Thyroid gland (tissue), 4 donors: ENCODE data around the gene SELENOP. TPM values are rescaled to one million over a fixed set of nuclear protein-coding genes. Genes with fewer than 3 reads are reported as not detected.

ENCODE experiments used
- DNase-seq, 2 donors: peaks; one replicate each; pipeline ENCODE4 v3.0.0-alpha.2; 2019
- H3K27ac ChIP-seq, 3 donors: fragments of 200-600 bp; sonication (generic); 1 replicate in 2 of 3; 2 replicates in 1 of 3; pipeline ENCODE4 v1.5.1; 2016 to 2019; ENCODE audit warnings: mild to moderate bottlenecking in 1 of 3, moderate library complexity in 1 of 3
- H3K27me3 ChIP-seq: fragments of 200-600 bp; sonication (generic); one replicate; pipeline ENCODE4 v1.5.1; 2019
- H3K36me3 ChIP-seq, 2 donors: fragments of 200-600 bp; sonication (generic); one replicate each; pipeline ENCODE4 v1.5.1; 2016 to 2019
- H3K4me1 ChIP-seq, 2 donors: fragments of 200-600 bp; sonication (generic); one replicate each; pipeline ENCODE4 v1.5.1; 2017 to 2019
- H3K4me3 ChIP-seq, 3 donors: fragments of 200-600 bp; sonication (generic); replicated peaks in 1 of 3; 1 replicate in 2 of 3; 2 replicates in 1 of 3; pipeline ENCODE4 v1.5.1; 2016; ENCODE audit warnings: mild to moderate bottlenecking in 1 of 3
- H3K9me3 ChIP-seq: fragments of 200-600 bp; sonication (generic); one replicate; pipeline ENCODE4 v1.5.1; 2017
- POLR2A ChIP-seq, 2 donors: fragments of 450-650 bp; IDR thresholded peaks; one replicate each; pipeline ENCODE4 v1.6.1; 2017; ENCODE audit warnings: antibody characterized with exemption in 2 of 2, mild to moderate bottlenecking in 2 of 2, moderate library complexity in 1 of 2
- WGBS, 2 donors: methylation state at CpG; one replicate each; pipeline ENCODE4 v1.1.5; 2017; 5-methylcytosine and 5-hydroxymethylcytosine counted together
- intact Hi-C: fragments of 100-400 bp; cut with DNase I; formaldehyde crosslinking; loops from one replicate; pipeline ENCODE4 v1.15.1; 2023
- total RNA-seq, 4 donors: library from RNA; depleted of rRNA; stranded (reverse); fragments of >200 nt; gene quantifications; one replicate each; pipeline ENCODE4 v1.2.3, GENCODE V29; 2016
- TF ChIP-seq, protein P1 (sequence below), 6 experiments: fragments of 200-600 bp in 3 of 6; fragments of 450-650 bp in 3 of 6; sonication (generic) in 3 of 6; IDR thresholded peaks; one replicate each; pipeline ENCODE4 v1.5.1; 2016 to 2019; ENCODE audit warnings: antibody characterized with exemption in 6 of 6, mild to moderate bottlenecking in 2 of 6, inconsistent platforms in 1 of 6, moderate library complexity in 1 of 6

SELENOP gene
- total RNA-seq, 4 donors from 2014 or later, result 162 to 637 (median 392) TPM

DNA sequence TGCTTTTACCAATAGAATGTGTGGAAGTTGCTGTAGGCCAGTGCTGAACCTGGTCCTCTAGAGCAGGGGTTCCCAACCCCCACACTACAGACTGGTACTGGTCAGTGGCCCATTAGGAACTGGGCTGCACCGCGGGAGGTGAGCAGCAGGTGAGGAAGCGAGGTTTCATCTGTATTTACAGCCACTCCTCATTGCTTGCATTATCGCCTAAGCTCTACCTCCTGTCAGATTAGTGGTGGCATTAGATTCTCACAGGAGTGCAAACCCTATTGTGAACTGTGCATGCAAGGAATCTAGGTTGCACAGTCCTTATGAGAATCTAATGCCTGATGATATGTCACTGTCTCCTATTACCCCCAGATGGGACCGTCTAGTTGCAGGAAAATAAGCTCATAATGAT lies 61.2 kb downstream of the SELENOP start:
- DNase-seq, result no peak
- no peaks in the 10 kb centered on the region for H3K27me3 ChIP-seq
- H3K36me3 ChIP-seq, result no peaks in the 10 kb centered on the region
- WGBS, 2 donors, result 92 to 94% methylated on average over 4 to 5 of the region's 5 CpGs
- TF ChIP-seq POLR2A (IDR thresholded peaks at IDR 0.05), result no peak
- TF ChIP-seq, protein P1, sequence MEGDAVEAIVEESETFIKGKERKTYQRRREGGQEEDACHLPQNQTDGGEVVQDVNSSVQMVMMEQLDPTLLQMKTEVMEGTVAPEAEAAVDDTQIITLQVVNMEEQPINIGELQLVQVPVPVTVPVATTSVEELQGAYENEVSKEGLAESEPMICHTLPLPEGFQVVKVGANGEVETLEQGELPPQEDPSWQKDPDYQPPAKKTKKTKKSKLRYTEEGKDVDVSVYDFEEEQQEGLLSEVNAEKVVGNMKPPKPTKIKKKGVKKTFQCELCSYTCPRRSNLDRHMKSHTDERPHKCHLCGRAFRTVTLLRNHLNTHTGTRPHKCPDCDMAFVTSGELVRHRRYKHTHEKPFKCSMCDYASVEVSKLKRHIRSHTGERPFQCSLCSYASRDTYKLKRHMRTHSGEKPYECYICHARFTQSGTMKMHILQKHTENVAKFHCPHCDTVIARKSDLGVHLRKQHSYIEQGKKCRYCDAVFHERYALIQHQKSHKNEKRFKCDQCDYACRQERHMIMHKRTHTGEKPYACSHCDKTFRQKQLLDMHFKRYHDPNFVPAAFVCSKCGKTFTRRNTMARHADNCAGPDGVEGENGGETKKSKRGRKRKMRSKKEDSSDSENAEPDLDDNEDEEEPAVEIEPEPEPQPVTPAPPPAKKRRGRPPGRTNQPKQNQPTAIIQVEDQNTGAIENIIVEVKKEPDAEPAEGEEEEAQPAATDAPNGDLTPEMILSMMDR (IDR thresholded peaks at IDR 0.05), result no peak
- H3K9me3 ChIP-seq, result no peaks in the 10 kb centered on the region
- H3K4me3 ChIP-seq, result no peak overlapping the region
- intact Hi-C loops, result no loop called here
- no peaks in the 10 kb centered on the region for H3K4me1 ChIP-seq
- no peak overlapping the region for H3K27ac ChIP-seq

Other genes starting within 250 kb of the SELENOP start
- gene CCDC152, start 55.1 kb downstream of the SELENOP start, total RNA-seq, result 1 to 10 TPM in 3 of 4 donors, under 1 TPM in 1; 0.94 to 2.5 (median 1.7) TPM
- 1 to 10 TPM; 1.2 to 6.3 (median 4.0) TPM for gene ANXA2R, start 228.4 kb upstream of the SELENOP start, total RNA-seq